Uterus (tissue), 4 donors: ENCODE results near the gene CRPPA. TPM values are rescaled to one million over a fixed set of nuclear protein-coding genes. Genes with fewer than 3 reads are reported as not detected.

Experiments
- DNase-seq, 2 donors: peaks; one replicate each; pipeline ENCODE4 v3.0.0-alpha.2; 2019 to 2020
- H3K27ac ChIP-seq, 2 donors: fragments of 200-600 bp; sonication (generic); 1 replicate in 1 of 2; 2 replicates in 1 of 2; pipeline ENCODE4 v1.5.1; 2016 to 2018
- H3K27me3 ChIP-seq, 2 donors: fragments of 200-600 bp; sonication (generic); one replicate each; pipeline ENCODE4 v1.5.1; 2018 to 2019; ENCODE audit warnings: control low read depth in 1 of 2
- H3K36me3 ChIP-seq, 2 donors: fragments of 200-600 bp; sonication (generic); one replicate each; pipeline ENCODE4 v1.5.1; 2019; ENCODE audit warnings: control low read depth in 1 of 2
- H3K4me1 ChIP-seq, 2 donors: fragments of 200-600 bp; sonication (generic); one replicate each; pipeline ENCODE4 v1.5.1; 2018 to 2019; ENCODE audit warnings: control low read depth in 1 of 2
- H3K4me3 ChIP-seq, 2 donors: fragments of 200-600 bp; sonication (generic); 1 replicate in 1 of 2; 2 replicates in 1 of 2; pipeline ENCODE4 v1.5.1; 2018 to 2019; ENCODE audit warnings: mild to moderate bottlenecking in 1 of 2
- H3K9me3 ChIP-seq, 2 donors: fragments of 200-600 bp; sonication (generic); one replicate each; pipeline ENCODE4 v1.5.1; 2019; ENCODE audit warnings: control low read depth in 1 of 2
- POLR2A ChIP-seq, 2 donors: fragments of 450-650 bp; IDR thresholded peaks; one replicate each; pipeline ENCODE4 v1.6.1; 2016; ENCODE audit warnings: antibody characterized with exemption in 2 of 2, mild to moderate bottlenecking in 1 of 2, moderate library complexity in 1 of 2
- intact Hi-C: fragments of 100-400 bp; cut with DNase I; formaldehyde crosslinking; loops from one replicate; pipeline ENCODE4 v1.15.1; 2023; ENCODE audit warnings: low total_unique reads
- total RNA-seq, 4 donors: library from RNA; depleted of rRNA in 3 of 4; stranded (reverse); fragments of >200 nt in 3 of 4; gene quantifications; one replicate each; pipeline versions ENCODE4 v1.1.0 to v1.2.4, GENCODE V29; 2014 to 2023
- TF ChIP-seq, protein P1 (sequence below), 4 experiments: fragments of 200-600 bp in 2 of 4; fragments of 450-650 bp in 2 of 4; sonication (generic) in 2 of 4; IDR thresholded peaks; one replicate each; pipeline ENCODE4 v1.5.1; 2016 to 2019; ENCODE audit warnings: antibody characterized with exemption in 4 of 4, mild to moderate bottlenecking in 2 of 4, moderate library complexity in 1 of 4
- donor health status: DM: yes; HTN: yes; CAD: no.

The CRPPA gene
- total RNA-seq, 4 donors from 2014 or later, result 0.29 to 8.6 (median 3.5) TPM

- no peak overlapping the region for H3K4me3 ChIP-seq
- TF ChIP-seq, protein P1, sequence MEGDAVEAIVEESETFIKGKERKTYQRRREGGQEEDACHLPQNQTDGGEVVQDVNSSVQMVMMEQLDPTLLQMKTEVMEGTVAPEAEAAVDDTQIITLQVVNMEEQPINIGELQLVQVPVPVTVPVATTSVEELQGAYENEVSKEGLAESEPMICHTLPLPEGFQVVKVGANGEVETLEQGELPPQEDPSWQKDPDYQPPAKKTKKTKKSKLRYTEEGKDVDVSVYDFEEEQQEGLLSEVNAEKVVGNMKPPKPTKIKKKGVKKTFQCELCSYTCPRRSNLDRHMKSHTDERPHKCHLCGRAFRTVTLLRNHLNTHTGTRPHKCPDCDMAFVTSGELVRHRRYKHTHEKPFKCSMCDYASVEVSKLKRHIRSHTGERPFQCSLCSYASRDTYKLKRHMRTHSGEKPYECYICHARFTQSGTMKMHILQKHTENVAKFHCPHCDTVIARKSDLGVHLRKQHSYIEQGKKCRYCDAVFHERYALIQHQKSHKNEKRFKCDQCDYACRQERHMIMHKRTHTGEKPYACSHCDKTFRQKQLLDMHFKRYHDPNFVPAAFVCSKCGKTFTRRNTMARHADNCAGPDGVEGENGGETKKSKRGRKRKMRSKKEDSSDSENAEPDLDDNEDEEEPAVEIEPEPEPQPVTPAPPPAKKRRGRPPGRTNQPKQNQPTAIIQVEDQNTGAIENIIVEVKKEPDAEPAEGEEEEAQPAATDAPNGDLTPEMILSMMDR (IDR thresholded peaks at IDR 0.05), result no peak
- no peak for TF ChIP-seq POLR2A (IDR thresholded peaks at IDR 0.05)
- H3K9me3 ChIP-seq, result no peaks in the 10 kb centered on the region
- no peaks in the 10 kb centered on the region for H3K27me3 ChIP-seq
- no peak for DNase-seq
- H3K4me1 ChIP-seq, result no peaks in the 10 kb centered on the region
- no peaks in the 10 kb centered on the region for H3K36me3 ChIP-seq
- intact Hi-C loops, result no loop called here
- peak overlapping the region in 1 of 2 donors; percentile 1 for H3K27ac ChIP-seq
Observed at GRCh38 chr7:16412274-16413254, 8.8 kb downstream of the CRPPA start.

DNA sequence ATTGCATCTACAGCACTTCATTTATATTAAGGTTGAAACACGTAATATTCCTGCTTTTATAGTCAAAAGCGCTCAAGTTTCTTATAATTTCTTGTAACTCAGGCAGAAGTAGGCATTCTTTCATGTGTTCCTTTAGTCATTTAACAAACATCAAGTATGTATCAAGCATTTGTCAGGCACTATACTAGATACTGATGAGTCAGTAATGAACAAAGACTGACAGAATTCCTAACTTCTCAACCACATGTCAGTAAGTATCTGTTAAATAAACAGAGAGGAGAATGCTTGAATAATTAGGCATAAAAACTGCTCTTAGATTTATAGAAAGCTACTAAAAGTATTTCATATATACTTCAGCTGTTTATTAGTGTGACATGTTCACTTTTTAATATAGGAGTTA, 9.9 kb downstream of the CRPPA start:
- TF ChIP-seq POLR2A (IDR thresholded peaks at IDR 0.05), result no peak
- TF ChIP-seq, protein P1 (IDR thresholded peaks at IDR 0.05), result no peak
- no peaks in the 10 kb centered on the region for H3K9me3 ChIP-seq
- H3K4me1 ChIP-seq, result no peaks in the 10 kb centered on the region
- H3K36me3 ChIP-seq, result no peaks in the 10 kb centered on the region
- DNase-seq, result no peak
- H3K27me3 ChIP-seq, result no peaks in the 10 kb centered on the region
- intact Hi-C loops, result no loop called here
- H3K4me3 ChIP-seq, result no peak overlapping the region
- no peak overlapping the region for H3K27ac ChIP-seq

DNA sequence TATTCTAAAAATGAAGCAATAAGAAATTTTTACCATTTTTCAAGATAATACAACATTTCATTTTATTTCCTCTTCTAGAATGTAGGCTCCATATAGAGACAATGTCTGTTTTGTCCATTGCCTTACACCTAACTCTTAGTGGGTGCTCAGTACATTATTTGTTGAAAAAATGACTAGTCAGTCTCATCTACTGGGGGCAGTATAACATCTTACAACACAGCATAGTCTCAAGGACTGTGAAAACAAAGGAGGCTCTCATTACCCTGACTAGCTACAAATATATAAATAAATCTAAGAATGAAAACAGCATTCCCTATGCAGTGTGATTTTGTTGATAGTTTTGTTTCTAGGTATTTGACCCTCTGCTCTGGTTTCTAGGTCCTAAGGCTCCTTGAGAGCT, 11.6 kb downstream of the CRPPA start:
- no peaks in the 10 kb centered on the region for H3K9me3 ChIP-seq
- no peak overlapping the region for H3K27ac ChIP-seq
- DNase-seq, result no peak
- H3K36me3 ChIP-seq, result no peaks in the 10 kb centered on the region
- H3K4me1 ChIP-seq, result no peaks in the 10 kb centered on the region
- H3K27me3 ChIP-seq, result no peaks in the 10 kb centered on the region
- no peak for TF ChIP-seq POLR2A (IDR thresholded peaks at IDR 0.05)
- TF ChIP-seq, protein P1 (IDR thresholded peaks at IDR 0.05), result no peak
- H3K4me3 ChIP-seq, result no peak overlapping the region
- intact Hi-C loops, result no loop called here

DNA sequence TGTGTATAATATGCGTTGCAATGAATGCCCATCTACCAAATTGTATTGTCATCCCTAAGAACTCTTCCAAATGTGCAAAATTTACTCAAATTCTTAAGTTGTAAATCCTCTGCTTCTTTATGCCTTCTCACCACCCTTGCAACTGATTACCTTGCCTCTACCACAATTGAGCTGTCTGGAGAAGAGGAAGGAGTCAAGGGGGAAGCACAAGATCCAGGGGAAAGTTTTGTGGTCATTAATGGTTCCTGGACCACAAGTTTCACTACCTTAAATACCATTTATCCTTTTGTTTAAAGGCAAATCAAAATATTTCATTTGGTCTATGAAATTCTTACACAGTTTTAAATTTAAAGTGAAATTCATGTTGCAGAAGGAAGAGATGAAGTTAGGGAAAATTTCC, 16.7 kb downstream of the CRPPA start:
- H3K36me3 ChIP-seq, result no peaks in the 10 kb centered on the region
- TF ChIP-seq, protein P1 (IDR thresholded peaks at IDR 0.05), result no peak
- no peak for TF ChIP-seq POLR2A (IDR thresholded peaks at IDR 0.05)
- intact Hi-C loops, result no loop called here
- H3K27ac ChIP-seq, result no peak overlapping the region
- peaks cover 0 to 7% of the 10 kb centered on the region in 2 donors for H3K9me3 ChIP-seq
- H3K4me3 ChIP-seq, result no peak overlapping the region
- H3K27me3 ChIP-seq, result no peaks in the 10 kb centered on the region
- H3K4me1 ChIP-seq, result no peaks in the 10 kb centered on the region
- DNase-seq, result no peak

- TF ChIP-seq POLR2A (IDR thresholded peaks at IDR 0.05), result no peak
- TF ChIP-seq, protein P1 (IDR thresholded peaks at IDR 0.05), result no peak
- no peak for DNase-seq
- intact Hi-C loops, result no loop called here
- Histone ChIP-seq H3K9me3 (peaks cover 0 to 7% of the 10 kb centered on the region in 2 donors), H3K4me3 (no peak overlapping the region), H3K4me1 (no peaks in the 10 kb centered on the region), H3K27ac (no peak overlapping the region), H3K36me3 (no peaks in the 10 kb centered on the region), H3K27me3 (no peaks in the 10 kb centered on the region)
Observed at GRCh38 chr7:16403475-16403874, 17.9 kb downstream of the CRPPA start.
